AG10803 (cell line): ENCODE measurements around the gene MCUB.
A peak's percentile ranks its signal among the peaks of the same experiment; 100 is the strongest.

Experiments
- DNase-seq: peaks from one replicate; pipeline ENCODE4 v3.0.0; 2010; ENCODE audit warnings: low read depth
- H3K4me3 ChIP-seq: 2 replicates; pipeline ENCODE4 v1.5.1; 2011; ENCODE audit warnings: mild to moderate bottlenecking, low read length, control low read depth
- CTCF ChIP-seq: conservative IDR thresholded peaks from 2 replicates; pipeline ENCODE4 v1.5.1; 2011; ENCODE audit warnings: mild to moderate bottlenecking, low read length, control low read depth, inconsistent platforms

MCUB gene

GRCh38 chr4:109560687-109561461 is 828 bp downstream of the MCUB start:
- TF ChIP-seq CTCF = no peak
- H3K4me3 ChIP-seq = peak overlapping the region; percentile 79
- DNase-seq = peak; percentile 73

GRCh38 chr4:109562457-109563239 is 2.6 kb downstream of the MCUB start:
- no peak for DNase-seq
- TF ChIP-seq CTCF = no peak
- H3K4me3 ChIP-seq = no peak overlapping the region

- TF ChIP-seq CTCF = no peak
- H3K4me3 ChIP-seq = no peak overlapping the region
- DNase-seq = no peak
Observed at GRCh38 chr4:109571494-109571893, 11.4 kb downstream of the MCUB start.

GRCh38 chr4:109572154-109572553 is 12.1 kb downstream of the MCUB start:
- DNase-seq = no peak
- TF ChIP-seq CTCF = no peak
- H3K4me3 ChIP-seq = no peak overlapping the region

- H3K4me3 ChIP-seq = no peak overlapping the region
- DNase-seq = no peak
- TF ChIP-seq CTCF = peak; percentile 19
Observed at GRCh38 chr4:109574443-109574850, 14.4 kb downstream of the MCUB start.

- TF ChIP-seq CTCF = no peak
- H3K4me3 ChIP-seq = no peak overlapping the region
- DNase-seq = no peak
Observed at GRCh38 chr4:109574931-109575804, 15.1 kb downstream of the MCUB start.
